HCT116 (cell line): Measurements from ENCODE around the gene SPEF1. TPM values are rescaled to one million over a fixed set of nuclear protein-coding genes. Genes with fewer than 3 reads are reported as not detected.

ENCODE experiments used
- ATAC-seq: fragments of 200-7000 bp; cut with Tn5 transposase; 2 replicates; pipeline ENCODE4 v1.9.1; 2020; ENCODE audit warnings: mild to moderate bottlenecking, moderate library complexity
- BruUV-seq: library from RNA; stranded (reverse); fragments of 400-500 nt; replicated peaks from 2 replicates; lab custom pipeline; 2021; lab: Mats Ljungman, UMichigan
- CTCF ChIA-PET: fragments of 300-600 bp; sonication (Branson Sonifier 250); formaldehyde crosslinking; loops from one replicate; lab custom pipeline; 2021; ENCODE audit warnings: antibody characterized with exemption; lab: Charles Lee
- POLR2A ChIA-PET: fragments of 300-600, 350-600 bp; sonication (Branson Sonifier 250); formaldehyde crosslinking; loops from one replicate; lab custom pipeline; 2021; ENCODE audit warnings: antibody characterized with exemption; lab: Charles Lee
- RAD21 ChIA-PET, 2 experiments: fragments of 300-600 bp; sonication (Branson Sonifier 250); formaldehyde crosslinking; loops; one replicate each; lab custom pipeline; 2023; ENCODE audit warnings: low total read pairs in 2 of 2; ENCODE audit not compliant: uncharacterized antibody in 2 of 2, unreplicated experiment in 2 of 2, low non-redundant PET in 1 of 2; lab: Charles Lee
- DNase-seq: peaks from one replicate; pipeline ENCODE4 v3.0.0-alpha.2; 2010; ENCODE audit warnings: low read depth, low spot score
- H2AFZ ChIP-seq: fragments of 200-600 bp; shearing (Covaris generic), sonication (generic); 2 replicates; pipeline ENCODE4 v1.6.1; 2017; ENCODE audit warnings: low read depth, mixed run types, mixed read lengths, antibody characterized with exemption, low read length; ENCODE audit not compliant: poor library complexity, severe bottlenecking
- H3K27ac ChIP-seq: 2 replicates; pipeline ENCODE4 v1.5.1; 2012; ENCODE audit warnings: low read depth, low read length
- H3K27me3 ChIP-seq: fragments of 200-600 bp; sonication (generic); 2 replicates; pipeline ENCODE4 v1.6.1; 2016; ENCODE audit warnings: mixed run types, low read length, mixed read lengths; ENCODE audit not compliant: insufficient read depth
- H3K36me3 ChIP-seq, 2 experiments: fragments of 200-500 bp in 1 of 2; fragments of 200-600 bp in 1 of 2; sonication (Bioruptor generic) in 1 of 2; sonication (generic) in 1 of 2; 2 replicates each; pipeline versions ENCODE4 v1.5.1 to v1.6.1; 2014 to 2016; ENCODE audit warnings: low read length in 2 of 2, inconsistent platforms in 1 of 2, mixed read lengths in 1 of 2, mixed run types in 1 of 2; ENCODE audit not compliant: insufficient read depth in 2 of 2, control insufficient read depth in 1 of 2
- H3K4me1 ChIP-seq, 2 experiments: fragments of 200-600 bp in 1 of 2; sonication (generic) in 1 of 2; 2 replicates each; pipeline versions ENCODE4 v1.5.1 to v1.6.1; 2012 to 2017; ENCODE audit warnings: low read length in 2 of 2, inconsistent platforms in 1 of 2, mild to moderate bottlenecking in 1 of 2, mixed read lengths in 1 of 2, mixed run types in 1 of 2, moderate library complexity in 1 of 2; ENCODE audit not compliant: insufficient read depth in 2 of 2, control insufficient read depth in 1 of 2
- H3K4me2 ChIP-seq: fragments of 200-600 bp; sonication (generic); 2 replicates; pipeline ENCODE4 v1.6.1; 2017; ENCODE audit warnings: mixed run types, low read length, mixed read lengths
- H3K4me3 ChIP-seq, 2 experiments: fragments of 200-600 bp in 1 of 2; sonication (generic) in 1 of 2; replicated peaks in 1 of 2; 2 replicates each; pipeline ENCODE4 v1.5.1; 2011 to 2016; ENCODE audit warnings: low read length in 2 of 2, control low read depth in 1 of 2, low read depth in 1 of 2, mild to moderate bottlenecking in 1 of 2, mixed read lengths in 1 of 2, mixed run types in 1 of 2
- H3K79me2 ChIP-seq: fragments of 200-600 bp; sonication (generic); 2 replicates; pipeline ENCODE4 v1.6.1; 2017; ENCODE audit warnings: mild to moderate bottlenecking, mixed run types, low read length, moderate library complexity, mixed read lengths; ENCODE audit not compliant: insufficient read depth
- H3K9ac ChIP-seq: fragments of 200-600 bp; sonication (generic); 2 replicates; pipeline ENCODE4 v1.6.1; 2016; ENCODE audit warnings: low read length, mixed read lengths
- H3K9me2 ChIP-seq: fragments of 200-600 bp; sonication (generic), shearing (Covaris generic); 2 replicates; pipeline ENCODE4 v1.6.1; 2017; ENCODE audit warnings: mixed run types, mild to moderate bottlenecking, moderate library complexity; ENCODE audit not compliant: insufficient read depth
- H3K9me3 ChIP-seq, 2 experiments: fragments of 200-500 bp in 1 of 2; fragments of 200-600 bp in 1 of 2; sonication (Bioruptor generic) in 1 of 2; sonication (generic) in 1 of 2; 2 replicates each; pipeline ENCODE4 v1.6.1; 2014 to 2017; ENCODE audit warnings: low read length in 2 of 2, mixed read lengths in 2 of 2, inconsistent platforms in 1 of 2, low read depth in 1 of 2, mild to moderate bottlenecking in 1 of 2, mixed run types in 1 of 2, moderate library complexity in 1 of 2; ENCODE audit not compliant: control insufficient read depth in 1 of 2, insufficient read depth in 1 of 2
- H4K20me1 ChIP-seq: fragments of 200-600 bp; sonication (generic), shearing (Covaris generic); 2 replicates; pipeline ENCODE4 v1.6.1; 2017; ENCODE audit warnings: mixed run types, mild to moderate bottlenecking, moderate library complexity; ENCODE audit not compliant: insufficient read depth
- ATF3 ChIP-seq: IDR thresholded peaks from 2 replicates; pipeline ENCODE4 v1.6.1; 2012
- CBX3 ChIP-seq: IDR thresholded peaks from 2 replicates; pipeline ENCODE4 v1.6.1; 2012; ENCODE audit warnings: low read depth
- EGR1 ChIP-seq: IDR thresholded peaks from 2 replicates; pipeline ENCODE4 v1.6.1; 2012; ENCODE audit warnings: low read depth
- EZH2 ChIP-seq: fragments of 200-600 bp; sonication (generic); IDR thresholded peaks from 2 replicates; pipeline ENCODE4 v1.6.1; 2017; ENCODE audit warnings: antibody characterized with exemption, mixed run types
- EZH2phosphoT487 ChIP-seq: fragments of 200-600 bp; IDR thresholded peaks from 2 replicates; pipeline ENCODE4 v1.6.1; 2018; ENCODE audit warnings: antibody characterized with exemption, borderline replicate concordance
- MAX ChIP-seq: IDR thresholded peaks from 2 replicates; pipeline ENCODE4 v1.6.1; 2012
- POLR2AphosphoS5 ChIP-seq: IDR thresholded peaks from 2 replicates; pipeline ENCODE4 v1.6.1; 2011; ENCODE audit warnings: mild to moderate bottlenecking, low read depth, low read length, moderate library complexity
- RAD21 ChIP-seq: IDR thresholded peaks from 2 replicates; pipeline ENCODE4 v1.6.1; 2012; ENCODE audit warnings: low read depth, mild to moderate bottlenecking
- REST ChIP-seq: IDR thresholded peaks from 2 replicates; pipeline ENCODE4 v1.6.1; 2012; ENCODE audit warnings: low read depth
- SRF ChIP-seq: IDR thresholded peaks from 2 replicates; pipeline ENCODE4 v1.6.1; 2012; ENCODE audit warnings: low read depth
- TCF7L2 ChIP-seq: IDR thresholded peaks from 2 replicates; pipeline ENCODE4 v1.7.0; 2011; ENCODE audit warnings: borderline replicate concordance, inconsistent platforms; ENCODE audit not compliant: insufficient read depth, insufficient read length; ENCODE audit errors: extremely low read depth
- YY1 ChIP-seq: IDR thresholded peaks from 2 replicates; pipeline ENCODE4 v1.6.1; 2011; ENCODE audit warnings: low read length, low read depth, moderate library complexity, mild to moderate bottlenecking; ENCODE audit not compliant: insufficient replicate concordance; ENCODE audit errors: extremely low read depth
- ZNF274 ChIP-seq: fragments of 200-500 bp; sonication (Bioruptor generic); IDR thresholded peaks from 2 replicates; pipeline ENCODE4 v1.6.1; 2014; ENCODE audit warnings: mild to moderate bottlenecking, low read depth, low read length, inconsistent platforms
- intact Hi-C: fragments of 100-400 bp; cut with micrococcal nuclease; formaldehyde crosslinking; loops from 2 replicates; pipeline ENCODE4 v1.10.0; 2022
- total RNA-seq: library from RNA; stranded (reverse); gene quantifications from one replicate; pipeline ENCODE4 v1.2.1, GENCODE V29; 2021; ENCODE audit not compliant: unreplicated experiment

Gene SPEF1
- total RNA-seq, 1 experiment from 2014 or later = 0.93 TPM

GRCh38 chr20:3778976-3779375 lies 2.3 kb downstream of the SPEF1 start:
- Histone ChIP-seq H3K27me3 (no peaks in the 10 kb centered on the region), H3K4me2 (no peak overlapping the region), H3K9ac (no peak overlapping the region), H2AFZ (no peak overlapping the region), H3K4me3 (no peak overlapping the region), H3K9me3 (peaks cover 0 to 4% of the 10 kb centered on the region in 2 experiments; a peak in 1 of 4 replicates), H3K9me2 (no peaks in the 10 kb centered on the region), H3K36me3 (no peaks in the 10 kb centered on the region), H3K4me1 (peaks cover 0 to 7% of the 10 kb centered on the region in 2 experiments; a peak in 3 of 4 replicates), H3K27ac (no peak overlapping the region), H4K20me1 (no peaks in the 10 kb centered on the region), H3K79me2 (peaks cover 5% of the 10 kb centered on the region; the same call in 1 of the 2 replicates)
- TF ChIP-seq EZH2phosphoT487 = no peak
- TF ChIP-seq RAD21 = no peak
- no peak for TF ChIP-seq REST
- TF ChIP-seq YY1 = no peak
- no peak for TF ChIP-seq ATF3
- TF ChIP-seq POLR2AphosphoS5 = no peak
- TF ChIP-seq EGR1 = no peak
- no peak for TF ChIP-seq ZNF274
- TF ChIP-seq MAX = no peak
- no peak for TF ChIP-seq CBX3
- TF ChIP-seq TCF7L2 = no peak
- TF ChIP-seq SRF = no peak
- no peak for TF ChIP-seq EZH2
- RAD21 ChIA-PET = no interaction called here
- intact Hi-C loops = no loop called here
- no TSS peak for BruUV-seq
- CTCF ChIA-PET = no interaction called here
- ATAC-seq (no peak), DNase-seq (no peak)
- POLR2A ChIA-PET = no interaction called here
